ENCODE data around the gene ACACA. TPM values are rescaled to one million over a fixed set of nuclear protein-coding genes. Genes with fewer than 3 reads are reported as not detected.

Gene ACACA
- total RNA-seq, 4 donors from 2014 or later, result 47.9 to 56.2 (median 51.4) TPM

DNA sequence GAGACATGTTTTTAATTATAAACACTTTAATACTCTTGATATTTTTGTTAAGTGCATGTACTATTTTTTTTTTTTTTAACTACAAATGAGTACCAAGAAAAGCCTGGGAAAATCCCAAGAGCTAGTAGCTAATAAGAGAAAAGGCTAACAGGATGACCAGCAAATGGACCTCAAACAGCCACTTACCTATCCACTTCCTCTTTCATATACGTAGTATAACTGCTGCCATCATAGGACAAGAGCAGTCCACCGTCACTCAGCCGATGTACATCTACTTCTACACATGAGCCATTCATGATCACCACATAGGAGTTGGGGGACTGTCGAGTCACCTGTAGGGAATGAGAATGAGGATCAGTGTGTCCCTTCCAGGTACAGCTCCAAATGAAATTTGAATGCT lies 158.8 kb downstream of the ACACA start:
- H3K36me3 ChIP-seq, result peaks cover 88% of the 10 kb centered on the region

DNA sequence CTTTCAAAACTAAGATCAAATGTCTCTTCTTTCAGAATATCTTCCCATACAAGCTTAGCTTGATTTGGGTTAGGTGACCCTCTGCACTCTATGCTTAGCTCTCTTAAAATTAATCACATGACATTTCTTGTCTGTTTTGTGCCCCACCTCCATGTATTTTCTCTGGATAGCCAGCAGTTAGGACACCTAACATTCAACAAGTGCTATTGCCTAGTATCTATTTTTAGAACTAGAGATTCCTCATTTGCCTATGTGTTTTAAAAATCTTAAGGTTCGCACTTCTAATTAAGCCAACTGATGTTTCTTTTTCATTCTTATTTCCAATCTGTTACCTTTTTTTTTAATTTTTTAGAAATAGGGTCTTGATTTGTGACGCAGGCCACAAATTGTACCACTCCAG lies 160.6 kb downstream of the ACACA start:
- Histone ChIP-seq H3K4me1 (no peaks in the 10 kb centered on the region), H3K27me3 (no peaks in the 10 kb centered on the region), H3K4me3 (no peak overlapping the region), H3K36me3 (peaks cover 94% of the 10 kb centered on the region), H3K9me3 (no peaks in the 10 kb centered on the region), H3K27ac (no peak overlapping the region)
- no peak for DNase-seq (ENCODE audit: low spot score in 2 of 2)
- WGBS, result 97% methylated on average over 2 of the region's 2 CpGs
- TF ChIP-seq POLR2A (IDR thresholded peaks at IDR 0.05) (no peak), POLR2AphosphoS5 (IDR thresholded peaks at IDR 0.05) (no peak)

More for the DNA sequence above, 158.8 kb downstream of the ACACA start:
- Histone ChIP-seq H3K4me1 (no peaks in the 10 kb centered on the region), H3K4me3 (no peak overlapping the region), H3K9me3 (no peaks in the 10 kb centered on the region), H3K27ac (no peak overlapping the region), H3K27me3 (no peaks in the 10 kb centered on the region)
- DNase-seq (ENCODE audit: low spot score in 2 of 2), result no peak
- TF ChIP-seq POLR2A (IDR thresholded peaks at IDR 0.05) (no peak), POLR2AphosphoS5 (IDR thresholded peaks at IDR 0.05) (no peak), EP300 (IDR thresholded peaks at IDR 0.05) (no peak)
- TF ChIP-seq, protein P1, sequence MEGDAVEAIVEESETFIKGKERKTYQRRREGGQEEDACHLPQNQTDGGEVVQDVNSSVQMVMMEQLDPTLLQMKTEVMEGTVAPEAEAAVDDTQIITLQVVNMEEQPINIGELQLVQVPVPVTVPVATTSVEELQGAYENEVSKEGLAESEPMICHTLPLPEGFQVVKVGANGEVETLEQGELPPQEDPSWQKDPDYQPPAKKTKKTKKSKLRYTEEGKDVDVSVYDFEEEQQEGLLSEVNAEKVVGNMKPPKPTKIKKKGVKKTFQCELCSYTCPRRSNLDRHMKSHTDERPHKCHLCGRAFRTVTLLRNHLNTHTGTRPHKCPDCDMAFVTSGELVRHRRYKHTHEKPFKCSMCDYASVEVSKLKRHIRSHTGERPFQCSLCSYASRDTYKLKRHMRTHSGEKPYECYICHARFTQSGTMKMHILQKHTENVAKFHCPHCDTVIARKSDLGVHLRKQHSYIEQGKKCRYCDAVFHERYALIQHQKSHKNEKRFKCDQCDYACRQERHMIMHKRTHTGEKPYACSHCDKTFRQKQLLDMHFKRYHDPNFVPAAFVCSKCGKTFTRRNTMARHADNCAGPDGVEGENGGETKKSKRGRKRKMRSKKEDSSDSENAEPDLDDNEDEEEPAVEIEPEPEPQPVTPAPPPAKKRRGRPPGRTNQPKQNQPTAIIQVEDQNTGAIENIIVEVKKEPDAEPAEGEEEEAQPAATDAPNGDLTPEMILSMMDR (IDR thresholded peaks at IDR 0.05), result no peak
- WGBS, result 91% methylated on average over 4 of the region's 4 CpGs

DNA sequence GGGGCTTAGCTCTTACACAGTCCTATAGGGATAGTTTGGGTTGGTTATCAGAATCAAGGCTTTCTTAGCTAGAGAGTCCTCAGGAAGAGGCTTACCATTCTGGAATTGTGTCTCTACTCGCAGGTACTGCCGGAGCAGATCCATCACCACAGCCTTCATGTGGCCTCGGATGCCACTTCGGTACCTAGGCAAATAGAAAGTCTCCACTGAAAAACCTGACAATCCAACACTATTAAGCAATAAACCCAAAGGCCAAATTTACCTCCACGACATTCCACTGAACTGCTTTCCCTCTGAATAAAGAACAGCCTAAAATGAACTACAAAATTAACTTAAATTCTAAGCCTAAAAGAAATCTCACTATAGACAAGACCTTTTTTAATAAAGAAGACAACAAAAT lies 166.3 kb downstream of the ACACA start:
- Histone ChIP-seq H3K27me3 (no peaks in the 10 kb centered on the region), H3K36me3 (peaks cover 89% of the 10 kb centered on the region), H3K27ac (no peak overlapping the region), H3K4me1 (no peaks in the 10 kb centered on the region), H3K9me3 (no peaks in the 10 kb centered on the region), H3K4me3 (no peak overlapping the region)
- 96% methylated on average over 5 of the region's 5 CpGs for WGBS
- no peak for DNase-seq (ENCODE audit: low spot score in 2 of 2)
- no peak for TF ChIP-seq EP300 (IDR thresholded peaks at IDR 0.05)
- TF ChIP-seq POLR2A (IDR thresholded peaks at IDR 0.05), result no peak
- no peak for TF ChIP-seq POLR2AphosphoS5 (IDR thresholded peaks at IDR 0.05)
- TF ChIP-seq, protein P1 (IDR thresholded peaks at IDR 0.05), result no peak

DNA sequence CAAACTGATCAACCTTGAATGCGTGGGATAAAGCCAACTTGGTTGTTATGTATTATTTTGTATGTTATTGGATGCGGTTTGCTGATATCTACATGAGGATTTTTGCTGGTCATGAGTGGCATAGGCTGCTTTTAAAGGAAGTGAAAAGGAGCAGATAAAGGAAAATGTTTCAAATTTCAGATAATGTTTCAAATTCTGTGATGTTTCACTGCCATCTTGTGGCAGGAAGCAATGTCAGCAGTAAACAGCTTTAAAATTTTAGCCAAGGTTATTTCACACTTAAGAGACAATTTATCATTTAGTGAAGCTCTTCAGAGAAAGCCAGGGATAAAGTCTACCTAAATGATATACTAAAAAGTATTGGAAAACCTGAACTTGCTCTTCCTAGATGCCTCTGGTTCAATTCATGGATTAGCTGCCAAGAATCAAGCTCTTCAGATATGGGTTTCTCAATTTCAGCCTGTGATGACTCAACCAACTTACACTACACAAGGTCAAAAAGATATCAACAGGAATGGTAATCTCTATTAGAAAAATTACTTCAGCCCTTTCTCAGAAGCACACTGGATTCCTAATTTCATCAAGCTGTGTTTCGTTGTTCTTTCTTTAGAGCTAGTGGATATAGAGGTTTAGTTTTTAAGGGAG lies 166.8 kb downstream of the ACACA start:
- DNase-seq (ENCODE audit: low spot score in 2 of 2), result no peak
- 86% methylated on average over 3 of the region's 3 CpGs for WGBS
- TF ChIP-seq POLR2AphosphoS5 (IDR thresholded peaks at IDR 0.05), result no peak
- TF ChIP-seq, protein P1 (IDR thresholded peaks at IDR 0.05), result peak; percentile 10 to 42
- H3K4me3 ChIP-seq, result no peak overlapping the region
- H3K9me3 ChIP-seq, result no peaks in the 10 kb centered on the region
- peaks cover 89% of the 10 kb centered on the region for H3K36me3 ChIP-seq
- H3K4me1 ChIP-seq, result no peaks in the 10 kb centered on the region
- no peaks in the 10 kb centered on the region for H3K27me3 ChIP-seq
- H3K27ac ChIP-seq, result no peak overlapping the region

DNA sequence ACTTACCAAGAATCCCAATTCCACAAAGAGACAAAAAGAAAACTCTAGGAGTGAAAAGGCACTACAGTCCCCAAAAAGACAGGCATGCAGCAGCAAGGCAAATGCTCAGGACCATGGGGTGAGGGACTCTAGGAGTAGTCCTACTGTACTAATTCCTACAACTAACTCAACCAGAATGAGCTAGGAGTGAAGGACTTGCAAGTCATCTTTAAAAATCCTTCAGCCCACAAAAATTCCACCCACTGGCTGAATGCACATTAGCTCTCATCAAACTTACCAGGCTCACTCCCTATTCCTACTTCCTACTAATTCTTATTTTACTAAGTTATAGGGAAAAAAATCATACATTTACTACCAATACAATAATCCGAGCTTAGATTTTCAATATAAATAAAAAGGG lies 172.5 kb downstream of the ACACA start:
- no peaks in the 10 kb centered on the region for H3K9me3 ChIP-seq
- no peak overlapping the region for H3K27ac ChIP-seq
- 98% methylated on average over 1 of the region's 1 CpG for WGBS
- no peak for DNase-seq (ENCODE audit: low spot score in 2 of 2)
- H3K36me3 ChIP-seq, result peaks cover 67% of the 10 kb centered on the region
- no peaks in the 10 kb centered on the region for H3K4me1 ChIP-seq
- TF ChIP-seq POLR2AphosphoS5 (IDR thresholded peaks at IDR 0.05) (no peak), POLR2A (IDR thresholded peaks at IDR 0.05) (no peak)
- H3K4me3 ChIP-seq, result no peak overlapping the region
- H3K27me3 ChIP-seq, result no peaks in the 10 kb centered on the region

DNA sequence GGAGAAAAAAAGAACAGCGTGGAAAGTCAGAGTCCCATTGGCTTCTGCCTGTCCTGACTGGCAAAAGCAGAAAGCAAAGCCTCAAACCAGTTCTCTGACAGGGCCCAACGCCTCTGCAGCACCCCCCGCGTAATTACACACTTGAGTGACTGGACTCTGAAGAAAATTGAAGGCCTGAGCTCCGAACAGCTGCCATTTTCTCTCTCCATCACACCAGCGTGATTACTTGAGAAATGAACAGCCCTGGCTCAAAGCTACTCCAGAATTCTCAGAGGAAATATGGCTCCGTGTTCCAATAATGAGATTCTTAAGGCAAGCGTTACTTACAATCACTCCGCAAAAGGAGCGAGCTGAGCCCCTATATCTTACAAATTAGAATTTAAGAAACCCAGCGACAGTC lies 173.6 kb downstream of the ACACA start:
- H3K9me3 ChIP-seq, result no peaks in the 10 kb centered on the region
- no peak for DNase-seq (ENCODE audit: low spot score in 2 of 2)
- no peaks in the 10 kb centered on the region for H3K4me1 ChIP-seq
- H3K27ac ChIP-seq, result no peak overlapping the region
- H3K36me3 ChIP-seq, result peaks cover 60% of the 10 kb centered on the region
- no peaks in the 10 kb centered on the region for H3K27me3 ChIP-seq
- H3K4me3 ChIP-seq, result no peak overlapping the region
- TF ChIP-seq EP300 (IDR thresholded peaks at IDR 0.05) (no peak), POLR2AphosphoS5 (IDR thresholded peaks at IDR 0.05) (no peak), POLR2A (IDR thresholded peaks at IDR 0.05) (no peak)
- TF ChIP-seq, protein P1 (IDR thresholded peaks at IDR 0.05), result no peak
- 91% methylated on average over 11 of the region's 11 CpGs for WGBS

Data from suprapubic skin (tissue), 4 donors.